Ramos (cell line): ENCODE results near the gene MSANTD7.

ENCODE experiments used
- in situ Hi-C: fragments of 300-500 bp; cut with MboI; formaldehyde crosslinking; loops from one replicate; pipeline ENCODE4 v1.14.3; 2022; ENCODE audit warnings: low sequenced_read_pairs; ENCODE audit not compliant: unreplicated experiment

MSANTD7 gene

DNA sequence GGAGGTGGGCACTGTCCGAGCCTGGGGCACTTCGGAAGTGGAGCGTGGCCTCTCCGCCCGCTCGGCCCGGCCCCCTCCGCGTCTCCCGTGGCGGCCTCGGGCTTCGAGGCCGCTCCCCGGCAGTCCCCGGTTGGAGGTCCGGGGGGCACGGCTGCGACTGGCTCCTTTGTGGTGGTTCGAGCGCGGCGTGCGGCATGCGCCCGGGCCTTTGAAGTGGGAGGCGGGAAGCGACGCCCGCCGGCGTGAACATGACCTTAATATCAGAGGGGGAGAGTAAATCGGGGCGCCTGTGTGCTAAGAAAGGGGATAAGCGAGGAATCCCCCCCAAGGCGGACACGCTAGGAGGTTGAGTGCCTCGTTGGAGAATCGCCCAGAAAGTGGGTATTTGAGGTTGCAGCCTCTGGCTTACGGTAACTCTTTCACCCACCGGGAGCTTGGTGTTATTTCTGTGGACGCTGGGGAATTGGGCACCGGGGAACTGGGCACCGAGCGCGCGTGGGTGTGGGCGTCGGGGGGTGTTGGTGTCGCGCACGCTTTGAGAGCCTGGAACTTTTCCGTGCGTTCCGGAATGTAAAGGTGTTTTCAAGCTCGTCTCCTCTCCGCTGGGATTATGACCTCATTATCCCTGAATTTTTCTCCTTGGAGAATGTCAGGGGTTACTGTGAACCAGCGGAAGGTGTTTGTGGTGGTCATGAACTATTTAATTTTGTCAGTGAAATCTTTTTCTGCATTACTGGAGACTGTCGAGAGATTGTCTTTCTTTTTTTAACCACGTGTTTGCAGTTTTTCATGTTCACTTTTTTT lies 41.2 kb downstream of the MSANTD7 start:
- in situ Hi-C loops: no loop called here

DNA sequence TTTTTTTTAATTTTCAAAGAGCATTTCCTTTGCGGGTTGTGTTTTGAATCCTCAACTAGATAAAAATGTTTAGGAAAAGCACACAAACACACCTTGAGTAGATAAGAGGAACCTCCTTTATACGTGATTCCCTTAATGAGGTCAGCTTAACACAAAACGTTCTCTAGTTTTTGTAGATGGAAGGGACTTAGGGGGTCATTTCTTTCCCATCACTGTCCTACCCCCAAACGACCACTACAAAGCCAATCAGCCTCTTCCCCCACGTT lies 41.8 kb downstream of the MSANTD7 start:
- in situ Hi-C loops: no loop called here

DNA sequence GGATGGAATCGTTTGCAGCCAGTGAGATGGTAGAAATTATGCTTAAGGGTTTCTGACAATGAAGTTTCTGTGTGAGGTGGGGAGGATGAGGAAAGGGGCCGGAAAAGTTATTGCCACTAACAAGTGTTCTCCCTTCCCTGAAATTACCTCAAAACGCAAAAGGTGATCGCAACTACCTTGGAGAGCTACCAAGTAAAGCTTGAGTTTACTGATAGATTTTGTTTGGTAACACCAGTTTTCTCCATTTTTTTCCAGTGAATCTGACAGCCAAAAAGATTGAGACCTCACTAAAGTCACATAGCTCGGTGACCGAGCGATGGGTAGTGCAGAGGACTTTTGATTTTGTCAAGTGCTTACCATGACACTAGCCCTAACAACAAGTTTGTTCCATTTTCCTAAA lies 42.1 kb downstream of the MSANTD7 start:
- in situ Hi-C loops: no loop called here

DNA sequence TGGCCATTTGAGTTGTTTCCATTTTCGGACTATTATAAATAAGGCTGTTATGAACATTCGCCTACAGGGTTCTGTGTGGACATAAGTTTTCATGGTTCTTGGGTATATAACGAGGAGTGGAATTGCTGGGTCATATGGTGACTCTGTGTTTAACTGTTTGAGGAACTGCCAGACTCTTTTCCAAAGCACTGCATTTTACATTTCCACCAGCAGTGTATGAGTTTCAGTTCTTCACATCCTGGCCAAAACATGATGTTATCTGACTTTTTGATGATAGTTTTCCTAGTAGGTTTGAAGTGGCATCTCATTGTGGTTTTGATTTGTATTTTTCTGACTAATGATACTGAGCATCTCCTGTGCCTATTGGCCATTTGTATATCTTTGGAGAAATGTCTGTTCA lies 46.0 kb downstream of the MSANTD7 start:
- in situ Hi-C loops: no loop called here
